HG02981 (cell line): ENCODE results near the gene FLNC.

ENCODE experiments used
- ATAC-seq: cut with Tn5 transposase; IDR thresholded peaks from one replicate; pipeline ENCODE4 v1.9.1; 2021; ENCODE audit warnings: mild to moderate bottlenecking, moderate library complexity; ENCODE audit not compliant: unreplicated experiment

The FLNC gene

GRCh38 chr7:128800567-128800966, 29.6 kb upstream of the FLNC start:
- no peak for ATAC-seq

GRCh38 chr7:128801003-128801402, 29.2 kb upstream of the FLNC start:
- ATAC-seq, result no peak

- no peak for ATAC-seq
These were observed 28.4 kb upstream of the FLNC start for GRCh38 chr7:128801667-128802418.

DNA sequence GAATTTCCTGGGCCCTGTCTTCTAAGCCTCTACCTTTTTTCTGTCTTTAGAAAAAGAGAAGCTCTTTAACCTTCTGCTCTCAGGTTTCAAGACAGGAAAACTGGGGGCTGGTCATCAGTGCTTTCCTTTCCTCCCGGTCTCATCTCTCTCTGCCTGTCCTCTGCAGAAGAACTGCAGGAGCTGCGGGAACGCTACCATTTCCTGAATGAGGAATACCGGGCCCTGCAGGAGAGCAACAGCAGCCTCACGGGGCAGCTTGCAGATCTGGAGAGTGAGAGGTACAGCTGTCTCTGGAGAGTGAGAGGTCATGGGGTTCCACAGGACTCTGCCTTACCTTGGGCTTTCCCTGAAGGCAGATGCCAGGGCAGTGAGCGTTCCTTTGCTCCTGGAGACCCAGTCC, 25.7 kb upstream of the FLNC start:
- ATAC-seq, result no peak

DNA sequence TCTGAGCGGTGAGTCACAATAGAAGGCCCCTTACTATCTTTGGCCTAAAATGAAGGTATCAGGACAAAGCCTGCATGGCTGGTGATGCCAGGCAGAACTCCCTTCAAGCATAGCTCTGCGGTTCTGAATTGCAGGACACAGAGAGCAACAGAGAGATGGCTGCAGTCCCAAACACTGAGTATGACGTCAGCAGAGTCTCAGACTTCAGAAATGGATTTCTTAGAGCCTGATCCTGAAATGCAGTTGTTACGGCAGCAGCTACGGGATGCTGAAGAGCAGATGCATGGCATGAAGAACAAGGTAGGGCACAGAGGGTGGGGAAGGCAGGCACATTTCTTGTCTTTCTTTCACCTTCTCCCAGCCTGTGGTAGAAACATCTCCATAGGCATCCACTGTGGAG, 25.0 kb upstream of the FLNC start:
- no peak for ATAC-seq

DNA sequence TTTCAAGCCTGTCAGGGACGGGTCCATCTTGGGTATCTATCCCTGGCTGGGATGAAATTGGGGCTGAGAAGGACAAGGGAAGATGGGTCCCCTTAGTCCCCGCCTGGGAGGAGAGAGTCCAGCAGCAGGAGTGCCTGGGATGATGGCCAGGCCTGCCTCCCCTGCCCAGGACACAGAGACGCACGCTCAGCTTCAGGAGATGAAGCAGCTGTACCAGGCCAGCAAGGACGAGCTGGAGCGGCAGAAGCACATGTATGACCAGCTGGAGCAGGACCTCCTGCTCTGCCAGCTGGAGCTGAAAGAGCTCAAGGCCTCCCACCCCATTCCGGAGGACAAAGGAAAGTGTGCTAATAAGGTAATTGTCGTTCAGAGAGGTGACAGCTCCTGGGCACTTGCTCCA, 23.0 kb upstream of the FLNC start:
- no peak for ATAC-seq

GRCh38 chr7:128809363-128809762, 20.8 kb upstream of the FLNC start:
- ATAC-seq, result no peak

DNA sequence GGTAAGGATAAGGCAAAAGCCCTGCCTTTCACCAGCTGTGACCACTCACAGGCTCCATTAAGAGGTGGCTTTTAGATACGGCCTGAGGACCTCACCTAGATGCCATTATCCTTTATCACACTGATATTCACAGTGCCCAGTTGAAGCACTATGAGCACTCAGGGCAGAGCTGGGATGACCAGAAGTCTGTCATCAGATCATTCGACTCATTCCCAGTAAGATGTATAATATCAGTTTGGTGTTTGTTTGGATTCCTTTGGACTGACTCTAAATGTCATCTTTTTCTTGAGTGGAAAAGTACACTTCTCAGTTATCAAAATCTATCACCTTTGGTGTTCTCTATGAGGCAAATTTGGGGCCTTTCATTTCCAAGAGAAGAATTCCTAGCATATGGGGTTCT, 19.7 kb upstream of the FLNC start:
- ATAC-seq, result no peak

DNA sequence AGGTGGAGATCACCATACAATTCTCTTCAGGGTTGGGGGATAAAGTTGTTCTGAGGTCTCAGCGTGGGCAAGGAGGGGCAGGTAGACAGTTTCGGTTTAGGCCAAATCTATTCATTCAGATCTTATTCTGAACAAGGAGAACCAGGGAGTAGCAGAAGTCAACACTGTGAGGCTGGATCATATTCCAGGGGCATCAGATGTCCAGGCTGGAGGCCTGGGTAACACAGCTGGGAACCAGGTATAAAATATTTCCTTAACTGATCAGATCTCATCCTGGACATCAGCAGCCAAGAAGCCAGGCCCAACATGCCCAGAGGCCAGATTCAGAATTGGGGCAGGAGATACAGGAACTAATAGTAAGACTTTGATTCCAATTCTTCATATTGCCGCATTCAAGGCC, 19.2 kb upstream of the FLNC start:
- no peak for ATAC-seq

DNA sequence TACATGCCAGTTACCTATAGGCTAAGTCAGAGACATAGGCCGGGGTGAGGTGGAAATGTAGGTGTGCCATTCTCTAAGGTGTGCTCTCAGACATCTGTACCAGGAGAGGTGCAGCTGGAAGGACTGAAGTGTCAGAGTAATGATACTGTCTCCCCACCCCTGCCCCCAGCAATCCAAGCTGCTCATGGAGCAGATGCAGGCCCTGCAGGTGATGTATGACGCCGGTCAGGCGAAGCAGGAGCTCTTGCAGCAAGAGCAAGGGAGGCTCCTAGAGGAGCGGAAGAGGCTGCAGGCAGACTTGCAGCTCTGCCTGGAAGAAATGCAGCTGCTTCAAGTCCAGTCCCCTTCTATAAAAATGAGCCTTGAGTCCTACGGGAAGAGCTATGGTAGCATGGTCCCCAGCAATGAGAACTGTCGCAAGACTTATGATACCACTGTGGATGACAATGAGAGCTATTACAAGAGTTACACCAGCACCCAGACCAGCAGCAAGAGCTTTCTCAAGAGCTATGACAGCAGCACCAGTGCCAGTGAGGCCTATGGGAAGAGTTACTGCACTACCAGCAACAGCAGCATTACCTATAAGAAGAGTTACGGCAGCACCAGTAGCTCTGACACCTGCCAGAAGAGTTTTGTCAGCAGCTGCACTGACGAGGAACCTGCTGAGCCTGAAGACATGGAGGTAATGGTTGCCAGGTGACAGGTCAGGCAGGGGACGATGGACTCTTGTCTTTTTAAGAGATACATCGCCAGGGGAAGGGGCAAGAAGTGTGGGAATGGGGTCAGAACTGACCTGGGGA, 18.4 kb upstream of the FLNC start:
- ATAC-seq, result no peak

DNA sequence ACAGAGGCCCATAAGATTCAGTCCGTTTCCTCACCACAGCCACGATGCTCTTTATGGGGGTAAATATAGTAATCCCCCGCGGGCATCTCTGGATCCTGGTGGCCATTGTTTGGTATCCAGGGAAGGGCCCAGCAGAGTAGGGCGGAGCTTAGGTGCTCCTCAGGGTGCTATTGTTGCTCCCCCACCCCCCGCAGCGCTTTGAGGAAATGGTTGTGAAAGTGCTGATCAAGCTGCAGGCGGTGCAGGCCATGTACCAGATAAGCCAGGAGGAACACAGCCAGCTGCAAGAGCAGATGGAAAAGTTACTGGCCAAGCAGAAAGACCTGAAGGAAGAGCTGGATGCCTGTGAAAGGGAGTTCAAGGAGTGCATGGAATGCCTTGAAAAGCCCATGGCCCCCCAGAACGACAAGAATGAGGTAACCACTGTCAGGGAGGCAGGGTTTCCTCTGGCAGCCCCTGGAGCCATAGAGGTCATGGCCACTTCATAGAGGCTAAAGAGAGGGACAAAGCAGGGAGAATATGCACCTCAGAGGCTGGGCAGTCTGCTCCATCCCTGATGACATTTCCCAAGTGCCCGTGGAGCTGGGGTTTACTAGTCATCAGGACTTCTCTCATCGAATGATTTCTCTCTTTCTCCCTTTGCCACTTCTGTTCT, 17.6 kb upstream of the FLNC start:
- ATAC-seq, result no peak

GRCh38 chr7:128814499-128814898, 15.7 kb upstream of the FLNC start:
- ATAC-seq, result no peak

GRCh38 chr7:128815289-128815942, 14.8 kb upstream of the FLNC start:
- ATAC-seq, result no peak

- ATAC-seq, result no peak
These were observed 11.5 kb upstream of the FLNC start for GRCh38 chr7:128818694-128819093.

- ATAC-seq, result no peak
These were observed 8.5 kb upstream of the FLNC start for GRCh38 chr7:128821724-128822123.

GRCh38 chr7:128826512-128826911, 3.7 kb upstream of the FLNC start:
- no peak for ATAC-seq

DNA sequence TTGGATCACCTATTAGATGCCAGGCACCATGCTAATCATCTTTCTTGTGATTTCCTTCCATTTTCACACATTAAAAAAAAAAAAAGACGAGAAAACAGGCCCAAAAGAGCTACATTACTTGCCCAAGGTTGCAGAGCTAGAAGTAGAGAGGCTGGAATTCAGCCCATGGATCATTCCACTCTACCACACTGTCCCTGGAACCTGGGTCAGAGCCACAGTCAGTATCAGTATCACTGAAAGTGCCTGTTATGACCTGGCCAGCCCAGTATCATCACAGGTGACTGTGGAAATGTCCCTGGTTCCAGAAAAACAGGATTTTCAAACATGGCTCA, 3.3 kb upstream of the FLNC start:
- ATAC-seq, result no peak

DNA sequence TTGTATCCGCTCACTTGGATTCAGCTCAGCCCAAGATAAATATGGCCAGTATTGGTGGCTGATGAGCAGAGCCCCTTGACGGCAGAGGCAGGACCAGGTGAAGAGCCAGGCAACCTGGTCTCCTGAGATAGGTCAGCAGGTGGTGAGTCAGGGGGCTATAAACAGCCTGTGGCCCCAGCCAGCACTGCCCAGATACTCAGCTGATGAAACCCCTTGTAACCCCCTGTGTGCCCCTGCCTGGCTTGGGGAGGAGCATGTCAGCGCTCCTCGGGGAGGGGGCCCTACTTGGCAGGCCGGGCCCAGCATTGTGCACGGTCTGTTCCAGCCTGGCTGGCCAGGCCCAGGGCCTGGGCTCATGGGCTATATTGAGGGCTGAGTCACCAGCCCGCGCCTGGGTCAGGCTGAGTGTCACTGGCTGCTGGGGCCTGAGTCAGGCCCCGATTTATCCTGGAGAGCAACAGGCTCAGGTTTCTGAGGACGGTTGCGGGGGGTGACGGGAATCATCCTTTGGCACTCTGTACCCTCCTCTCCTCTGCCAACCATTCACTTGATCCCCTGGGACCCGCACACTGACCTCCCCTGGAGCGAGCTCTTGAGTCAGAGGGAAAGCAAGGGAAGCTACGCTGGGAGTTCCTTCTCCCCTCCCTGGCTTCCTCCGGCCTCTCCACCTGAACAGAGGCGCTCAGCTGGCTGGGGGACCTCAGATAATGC, 2.8 kb upstream of the FLNC start:
- no peak for ATAC-seq

- no peak for ATAC-seq
These were observed 2.1 kb upstream of the FLNC start for GRCh38 chr7:128827971-128828711.
